Measurements from ENCODE around the gene RSU1. TPM values are rescaled to one million over a fixed set of nuclear protein-coding genes. Genes with fewer than 3 reads are reported as not detected.

The RSU1 gene
- total and polyA plus RNA-seq, 2 of the 13 experiments (the other 11 are each of a cell fraction or from before 2014, with no cell fraction given): 32.3 to 35.1 TPM

DNA sequence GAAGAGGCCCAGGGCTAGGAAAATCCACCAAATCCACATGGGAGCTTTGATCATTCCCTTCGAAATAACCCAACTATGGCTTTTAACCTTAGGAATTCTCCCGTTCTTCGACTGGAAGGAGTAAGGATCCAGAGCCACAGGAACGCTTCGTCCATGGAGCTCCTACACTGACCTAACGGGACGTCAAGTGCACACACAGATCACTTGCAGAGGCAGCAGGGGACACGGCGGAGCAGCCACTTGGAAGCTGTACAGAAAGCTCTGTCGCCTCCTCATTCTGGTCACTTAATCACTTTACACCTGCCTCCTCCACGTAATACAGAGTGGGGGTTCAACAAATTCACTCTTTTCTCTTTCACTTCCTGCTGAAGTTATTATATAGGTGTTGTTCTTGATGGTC, 43.9 kb downstream of the RSU1 start:
- intact Hi-C loops (cut with micrococcal nuclease; ENCODE audit: unreplicated experiment): no loop called here
- no peak overlapping the region for H3K9ac ChIP-seq (ENCODE audit: insufficient read depth, low read depth, low read length)
- TF ChIP-seq RORA (CRISPR knock-in tag; IDR thresholded peaks at IDR 0.05) (no peak), NPAS2 (CRISPR knock-in tag; IDR thresholded peaks at IDR 0.05; ENCODE audit: borderline replicate concordance) (no peak), ZMYM4 (CRISPR knock-in tag; IDR thresholded peaks at IDR 0.05) (no peak), HOXA7 (CRISPR knock-in tag; IDR thresholded peaks at IDR 0.05) (no peak), NR2F1 (CRISPR knock-in tag; IDR thresholded peaks at IDR 0.05) (no peak), FOXK2 (IDR thresholded peaks at IDR 0.05) (no peak), KLF13 (CRISPR knock-in tag; IDR thresholded peaks at IDR 0.05) (no peak), NR2F6 (IDR thresholded peaks at IDR 0.05) (no peak), NR2F6 (CRISPR knock-in tag; IDR thresholded peaks at IDR 0.05) (no peak), ZNF883 (CRISPR knock-in tag; IDR thresholded peaks at IDR 0.05; ENCODE audit: not compliant biosample characterization) (no peak), ZEB1 (IDR thresholded peaks at IDR 0.05; ENCODE audit: insufficient replicate concordance, low read depth) (no peak), CHCHD3 (CRISPR knock-in tag; IDR thresholded peaks at IDR 0.05) (no peak)
- TF ChIP-seq, protein P1, sequence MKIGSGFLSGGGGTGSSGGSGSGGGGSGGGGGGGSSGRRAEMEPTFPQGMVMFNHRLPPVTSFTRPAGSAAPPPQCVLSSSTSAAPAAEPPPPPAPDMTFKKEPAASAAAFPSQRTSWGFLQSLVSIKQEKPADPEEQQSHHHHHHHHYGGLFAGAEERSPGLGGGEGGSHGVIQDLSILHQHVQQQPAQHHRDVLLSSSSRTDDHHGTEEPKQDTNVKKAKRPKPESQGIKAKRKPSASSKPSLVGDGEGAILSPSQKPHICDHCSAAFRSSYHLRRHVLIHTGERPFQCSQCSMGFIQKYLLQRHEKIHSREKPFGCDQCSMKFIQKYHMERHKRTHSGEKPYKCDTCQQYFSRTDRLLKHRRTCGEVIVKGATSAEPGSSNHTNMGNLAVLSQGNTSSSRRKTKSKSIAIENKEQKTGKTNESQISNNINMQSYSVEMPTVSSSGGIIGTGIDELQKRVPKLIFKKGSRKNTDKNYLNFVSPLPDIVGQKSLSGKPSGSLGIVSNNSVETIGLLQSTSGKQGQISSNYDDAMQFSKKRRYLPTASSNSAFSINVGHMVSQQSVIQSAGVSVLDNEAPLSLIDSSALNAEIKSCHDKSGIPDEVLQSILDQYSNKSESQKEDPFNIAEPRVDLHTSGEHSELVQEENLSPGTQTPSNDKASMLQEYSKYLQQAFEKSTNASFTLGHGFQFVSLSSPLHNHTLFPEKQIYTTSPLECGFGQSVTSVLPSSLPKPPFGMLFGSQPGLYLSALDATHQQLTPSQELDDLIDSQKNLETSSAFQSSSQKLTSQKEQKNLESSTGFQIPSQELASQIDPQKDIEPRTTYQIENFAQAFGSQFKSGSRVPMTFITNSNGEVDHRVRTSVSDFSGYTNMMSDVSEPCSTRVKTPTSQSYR (CRISPR knock-in tag; IDR thresholded peaks at IDR 0.05; ENCODE audit: borderline replicate concordance): no peak
- TF ChIP-seq, protein P2, sequence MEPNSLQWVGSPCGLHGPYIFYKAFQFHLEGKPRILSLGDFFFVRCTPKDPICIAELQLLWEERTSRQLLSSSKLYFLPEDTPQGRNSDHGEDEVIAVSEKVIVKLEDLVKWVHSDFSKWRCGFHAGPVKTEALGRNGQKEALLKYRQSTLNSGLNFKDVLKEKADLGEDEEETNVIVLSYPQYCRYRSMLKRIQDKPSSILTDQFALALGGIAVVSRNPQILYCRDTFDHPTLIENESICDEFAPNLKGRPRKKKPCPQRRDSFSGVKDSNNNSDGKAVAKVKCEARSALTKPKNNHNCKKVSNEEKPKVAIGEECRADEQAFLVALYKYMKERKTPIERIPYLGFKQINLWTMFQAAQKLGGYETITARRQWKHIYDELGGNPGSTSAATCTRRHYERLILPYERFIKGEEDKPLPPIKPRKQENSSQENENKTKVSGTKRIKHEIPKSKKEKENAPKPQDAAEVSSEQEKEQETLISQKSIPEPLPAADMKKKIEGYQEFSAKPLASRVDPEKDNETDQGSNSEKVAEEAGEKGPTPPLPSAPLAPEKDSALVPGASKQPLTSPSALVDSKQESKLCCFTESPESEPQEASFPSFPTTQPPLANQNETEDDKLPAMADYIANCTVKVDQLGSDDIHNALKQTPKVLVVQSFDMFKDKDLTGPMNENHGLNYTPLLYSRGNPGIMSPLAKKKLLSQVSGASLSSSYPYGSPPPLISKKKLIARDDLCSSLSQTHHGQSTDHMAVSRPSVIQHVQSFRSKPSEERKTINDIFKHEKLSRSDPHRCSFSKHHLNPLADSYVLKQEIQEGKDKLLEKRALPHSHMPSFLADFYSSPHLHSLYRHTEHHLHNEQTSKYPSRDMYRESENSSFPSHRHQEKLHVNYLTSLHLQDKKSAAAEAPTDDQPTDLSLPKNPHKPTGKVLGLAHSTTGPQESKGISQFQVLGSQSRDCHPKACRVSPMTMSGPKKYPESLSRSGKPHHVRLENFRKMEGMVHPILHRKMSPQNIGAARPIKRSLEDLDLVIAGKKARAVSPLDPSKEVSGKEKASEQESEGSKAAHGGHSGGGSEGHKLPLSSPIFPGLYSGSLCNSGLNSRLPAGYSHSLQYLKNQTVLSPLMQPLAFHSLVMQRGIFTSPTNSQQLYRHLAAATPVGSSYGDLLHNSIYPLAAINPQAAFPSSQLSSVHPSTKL (CRISPR knock-in tag; IDR thresholded peaks at IDR 0.05): no peak
- TF ChIP-seq, protein P3, sequence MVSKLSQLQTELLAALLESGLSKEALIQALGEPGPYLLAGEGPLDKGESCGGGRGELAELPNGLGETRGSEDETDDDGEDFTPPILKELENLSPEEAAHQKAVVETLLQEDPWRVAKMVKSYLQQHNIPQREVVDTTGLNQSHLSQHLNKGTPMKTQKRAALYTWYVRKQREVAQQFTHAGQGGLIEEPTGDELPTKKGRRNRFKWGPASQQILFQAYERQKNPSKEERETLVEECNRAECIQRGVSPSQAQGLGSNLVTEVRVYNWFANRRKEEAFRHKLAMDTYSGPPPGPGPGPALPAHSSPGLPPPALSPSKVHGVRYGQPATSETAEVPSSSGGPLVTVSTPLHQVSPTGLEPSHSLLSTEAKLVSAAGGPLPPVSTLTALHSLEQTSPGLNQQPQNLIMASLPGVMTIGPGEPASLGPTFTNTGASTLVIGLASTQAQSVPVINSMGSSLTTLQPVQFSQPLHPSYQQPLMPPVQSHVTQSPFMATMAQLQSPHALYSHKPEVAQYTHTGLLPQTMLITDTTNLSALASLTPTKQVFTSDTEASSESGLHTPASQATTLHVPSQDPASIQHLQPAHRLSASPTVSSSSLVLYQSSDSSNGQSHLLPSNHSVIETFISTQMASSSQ (IDR thresholded peaks at IDR 0.05; ENCODE audit: low read depth): no peak
- TF ChIP-seq, protein P3 (CRISPR knock-in tag; IDR thresholded peaks at IDR 0.05; ENCODE audit: borderline replicate concordance): no peak

More for the DNA sequence above, 43.9 kb downstream of the RSU1 start:
- Histone ChIP-seq H2AFZ (ENCODE audit: low read length) (no peak overlapping the region), H3K4me3 (replicated peaks in 1 of 3; ENCODE audit: insufficient read depth in 1 of 3, low read depth in 2 of 3, low read length in 3 of 3) (no peak overlapping the region), H3K4me1 (ENCODE audit: insufficient read depth, low read length) (0 out of 2 replicates have a peak, but pooled peaks cover 6% of the 10 kb centered on the region), H3K79me2 (ENCODE audit: insufficient read depth, low read length) (no peaks in the 10 kb centered on the region), H3K27ac (ENCODE audit: extremely low read length, insufficient read depth, low read length) (no peak overlapping the region), H3K9me3 (ENCODE audit: low read length) (no peaks in the 10 kb centered on the region), H3K27me3 (ENCODE audit: control insufficient read depth in 1 of 2, insufficient read depth in 2 of 2, low read length in 2 of 2) (no peaks in the 10 kb centered on the region), H3K4me2 (ENCODE audit: low read depth, low read length) (no peak overlapping the region), H3K36me3 (replicated peaks in 1 of 2; ENCODE audit: control insufficient read depth in 1 of 2, insufficient read depth in 2 of 2, low read length in 2 of 2) (no peaks in the 10 kb centered on the region), H4K20me1 (ENCODE audit: insufficient read depth, low read length) (no peaks in the 10 kb centered on the region)
- ATAC-seq (no peak), DNase-seq (ENCODE audit: low spot score) (no peak), FAIRE-seq (no peak)
- in situ Hi-C loops (cut with HindIII; ENCODE audit: extremely low pct_ligation_motif_present, low pct_unique_long_range_greater_than_20kb): no loop called here
- 97% methylated on average over 11 of the region's 11 CpGs for WGBS (ENCODE audit: low lambda C conversion rate)
- ChIA-PET CTCF (ENCODE audit: low intra/inter-chr PET ratio, low total read pairs) (no interaction called here), POLR2A (no interaction called here)
- BruUV-seq (replicated peaks): no TSS peak

All from HepG2 (cell line).